GM19397 (cell line): ENCODE results near the gene KIF12.
"Not testable (repeated sequence)": the region's sequence is repeated elsewhere in the genome, so short reads cannot be mapped to it uniquely, and the experiment has no call there.

ENCODE experiments used
- ATAC-seq: cut with Tn5 transposase; IDR thresholded peaks from one replicate; pipeline ENCODE4 v1.9.1; 2021; ENCODE audit warnings: mild to moderate bottlenecking, moderate library complexity; ENCODE audit not compliant: unreplicated experiment

The KIF12 gene

DNA sequence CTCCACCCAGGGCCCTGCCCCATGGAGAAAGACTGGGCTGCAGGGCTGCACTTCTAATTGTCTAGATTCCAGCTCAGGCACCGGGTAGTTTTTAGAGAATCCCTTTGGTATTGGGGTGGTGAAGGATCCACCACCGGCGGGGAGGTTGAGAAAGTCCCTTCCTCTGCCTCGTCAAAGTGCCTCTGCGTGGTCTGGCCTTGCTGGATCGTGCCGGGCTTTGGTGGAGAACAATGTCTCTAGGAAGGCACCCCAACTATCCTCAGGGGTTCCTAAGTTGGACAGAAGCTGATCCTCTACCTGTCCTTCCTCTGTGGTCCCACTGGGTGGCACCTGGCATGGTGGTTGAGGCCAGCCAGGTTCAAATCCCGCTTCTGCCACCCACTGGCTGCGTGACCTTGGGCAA lies 13.7 kb downstream of the KIF12 start:
- ATAC-seq, result no peak

GRCh38 chr9:114084282-114085073 lies 14.6 kb downstream of the KIF12 start:
- no peak for ATAC-seq

GRCh38 chr9:114083666-114084065 lies 15.4 kb downstream of the KIF12 start:
- ATAC-seq, result no peak

DNA sequence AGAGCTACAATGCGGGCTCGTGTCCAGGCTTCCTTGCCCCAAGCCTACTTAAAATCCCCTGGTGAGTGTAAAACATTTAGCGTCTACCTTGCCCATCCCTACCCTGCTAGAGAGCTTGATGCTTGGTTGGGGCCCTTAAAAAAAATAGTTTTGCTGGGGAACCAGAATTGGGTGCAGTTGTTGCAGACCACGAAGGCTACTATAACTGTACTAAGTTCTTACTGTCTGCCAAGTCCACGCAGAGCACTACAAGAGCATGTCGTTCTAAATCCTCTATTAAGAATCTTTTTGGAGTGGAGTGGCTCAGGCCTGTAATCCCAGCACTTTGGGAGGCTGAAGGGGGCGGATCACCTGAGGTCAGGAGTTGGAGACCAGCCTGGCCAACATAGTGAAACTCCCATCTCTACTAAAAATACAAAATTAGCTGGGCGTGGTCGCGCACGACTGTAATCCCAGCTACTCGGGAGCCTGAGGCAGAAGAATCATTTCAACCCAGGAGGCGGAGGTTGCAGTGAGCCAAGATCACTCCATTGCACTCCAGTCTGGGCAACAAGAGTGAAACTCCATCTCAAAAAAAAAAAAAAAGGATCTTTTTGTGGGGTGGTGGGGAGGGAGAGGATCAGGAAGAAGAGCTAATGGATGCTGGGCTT lies 16.2 kb downstream of the KIF12 start:
- ATAC-seq, result not testable (repeated sequence)

DNA sequence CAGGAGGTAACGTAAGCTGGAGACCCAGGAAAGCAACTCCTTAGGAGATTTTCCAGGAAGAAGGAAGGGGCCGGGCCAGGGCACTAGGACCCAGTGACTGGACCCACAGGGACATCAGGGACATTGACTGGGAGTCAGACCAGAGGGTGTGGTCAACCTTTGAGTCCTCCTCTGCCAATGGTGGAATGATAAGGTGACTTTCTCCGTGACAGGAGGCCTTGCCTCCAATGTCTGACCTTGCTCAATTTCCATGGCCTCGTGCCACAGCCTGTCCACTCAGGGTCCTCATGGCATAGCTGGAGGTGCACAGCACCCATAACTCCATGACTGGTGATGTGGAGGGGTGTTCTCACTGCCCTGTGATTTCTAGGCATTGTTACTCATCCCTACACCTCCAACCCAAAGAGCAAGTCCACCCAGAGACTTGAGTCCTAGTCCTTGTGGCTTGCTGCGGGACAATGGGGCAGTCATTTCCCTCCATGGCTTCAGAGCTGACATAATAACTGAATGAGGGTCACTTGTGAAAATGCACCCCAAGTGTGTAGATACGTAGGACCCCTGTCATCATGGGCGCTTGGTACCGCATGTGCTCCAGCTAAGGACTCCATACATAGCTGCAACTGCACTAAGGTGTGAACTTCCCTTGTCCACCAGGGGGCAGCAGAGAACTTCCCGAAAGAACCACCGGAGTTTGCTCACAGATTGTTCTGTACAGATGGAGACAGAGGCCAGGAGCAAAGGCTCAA lies 16.9 kb downstream of the KIF12 start:
- no peak for ATAC-seq

DNA sequence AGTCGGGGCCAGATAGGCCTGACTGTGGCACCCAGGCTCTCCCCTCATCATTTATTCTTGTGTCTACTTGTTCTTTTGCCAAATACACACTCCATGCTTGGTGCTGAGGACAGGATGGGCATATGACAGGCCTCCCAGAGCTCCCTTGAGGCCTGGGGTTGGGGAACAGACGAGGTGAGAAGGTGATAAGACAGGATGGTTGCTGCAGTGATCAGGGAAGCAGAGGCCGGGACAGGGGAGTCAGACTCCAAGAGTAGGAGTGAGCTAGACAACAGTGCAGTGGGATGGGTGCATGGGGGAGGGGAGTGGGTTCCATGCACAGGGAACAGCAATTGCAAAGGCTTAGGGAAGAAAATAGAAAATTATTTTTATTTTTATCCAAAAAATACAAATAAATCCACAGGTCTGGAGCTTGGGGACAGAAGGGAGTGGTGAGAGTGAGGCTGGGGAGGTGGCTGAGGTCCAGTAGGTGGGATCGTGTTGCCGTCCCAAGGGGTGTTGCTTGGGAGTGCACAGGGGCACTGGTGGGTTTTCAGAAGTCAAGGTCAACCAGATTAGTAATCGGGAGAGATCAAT lies 17.6 kb downstream of the KIF12 start:
- ATAC-seq, result no peak

DNA sequence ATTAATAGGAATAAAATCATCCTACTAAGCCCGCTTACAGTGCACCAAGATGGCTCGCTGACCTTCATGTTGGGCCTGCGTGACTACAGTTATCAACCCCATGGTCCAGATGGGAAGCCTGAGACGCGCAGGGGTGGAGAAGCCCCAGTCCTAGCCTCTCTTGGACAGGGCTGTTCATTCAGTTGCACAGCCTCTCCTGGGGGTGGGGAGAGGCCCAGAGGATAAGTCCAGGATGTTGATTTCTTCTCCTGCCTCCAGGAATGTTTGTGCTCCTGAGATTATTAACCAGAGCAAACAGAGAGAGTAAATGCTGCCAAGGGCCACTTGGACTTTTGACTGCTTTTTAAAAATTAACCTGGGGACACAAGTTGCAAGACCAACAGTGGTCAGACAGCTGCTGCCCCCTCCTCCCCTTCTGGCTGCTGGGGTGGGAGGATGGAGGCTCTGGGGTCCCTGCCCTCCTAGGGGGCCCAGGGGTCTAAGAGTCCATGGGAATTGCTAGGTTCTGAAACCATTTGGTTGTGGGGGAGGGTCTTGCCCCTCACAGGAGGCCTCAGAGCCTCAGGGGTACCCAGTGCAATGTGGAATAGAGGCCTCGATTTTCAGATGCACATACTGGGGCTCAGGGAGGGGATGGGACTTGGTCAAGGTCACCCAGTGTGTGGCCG lies 18.2 kb downstream of the KIF12 start:
- ATAC-seq, result no peak

- no peak for ATAC-seq
Observed at GRCh38 chr9:114080195-114080772, 18.8 kb downstream of the KIF12 start.

DNA sequence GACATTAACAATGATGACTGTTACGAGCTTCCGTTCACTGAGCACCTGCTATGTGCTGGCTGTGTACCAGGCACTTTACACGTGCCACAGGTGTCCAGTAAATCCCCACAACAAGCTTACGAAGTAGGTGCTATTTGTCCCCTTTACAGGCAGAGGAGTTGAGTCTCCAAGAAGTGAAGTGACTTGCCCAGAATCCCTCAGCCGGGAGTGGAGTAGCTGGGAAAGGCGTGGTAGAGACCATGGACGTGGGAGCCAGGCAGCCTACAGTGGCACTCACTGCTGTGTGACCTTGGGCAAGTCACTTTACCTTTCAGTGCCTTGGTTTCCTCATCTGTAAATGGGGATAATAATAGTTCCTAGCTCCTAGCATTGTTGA lies 20.3 kb downstream of the KIF12 start:
- ATAC-seq, result no peak

- no peak for ATAC-seq
Observed at GRCh38 chr9:114078021-114078780, 20.9 kb downstream of the KIF12 start, which contains the start of gene AMBP. AMBP (minus strand) TSS chr9:114078300; CDS start chr9:114078209, 91 bp downstream.

- ATAC-seq, result no peak
Observed at GRCh38 chr9:114077162-114077837, 21.8 kb downstream of the KIF12 start.

DNA sequence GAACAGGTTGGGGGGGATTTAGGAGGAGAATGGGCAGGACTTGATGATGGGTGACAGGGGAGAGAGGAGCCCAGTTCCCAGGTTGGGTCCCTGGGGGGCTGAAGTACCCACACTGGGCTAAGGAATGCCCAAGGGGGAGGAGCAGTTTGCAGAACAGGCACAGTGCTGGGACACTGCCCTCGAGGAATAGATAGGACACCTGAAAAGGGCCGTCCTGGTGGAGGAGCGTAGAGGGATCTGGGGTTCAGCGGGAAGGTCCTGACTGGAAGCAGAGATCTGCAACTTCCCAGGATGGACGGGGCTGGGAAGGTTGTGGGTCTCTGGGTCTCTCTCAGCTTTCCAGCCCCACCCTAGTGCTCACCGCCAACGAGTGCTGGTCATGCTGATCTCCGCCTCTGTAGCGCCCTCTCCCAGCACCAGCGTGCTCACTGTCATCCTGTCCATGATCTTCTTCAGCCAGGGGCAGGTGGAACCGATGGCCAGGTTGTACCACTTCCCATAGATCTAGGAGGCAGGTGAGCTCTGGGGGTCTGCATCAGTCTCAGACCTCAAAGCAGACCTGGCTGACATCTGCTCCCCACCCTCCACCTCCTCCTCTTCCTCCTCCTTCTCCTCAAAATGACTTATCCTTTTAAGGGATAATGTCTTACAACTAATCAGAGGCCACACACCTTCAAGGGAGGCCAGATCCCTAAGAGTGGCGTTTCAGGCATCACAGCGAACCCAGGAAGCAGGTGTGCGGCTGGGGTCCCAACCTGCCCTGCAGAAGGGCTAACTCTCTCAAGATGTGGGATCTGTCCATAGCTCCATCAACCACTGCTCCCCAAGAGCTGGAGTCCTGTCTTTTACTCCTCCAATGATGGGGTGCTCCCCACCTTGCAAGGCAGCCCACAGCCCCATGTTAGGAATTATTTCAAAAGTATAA lies 22.6 kb downstream of the KIF12 start:
- ATAC-seq, result no peak

- ATAC-seq, result no peak
Observed at GRCh38 chr9:114075602-114076001, 23.5 kb downstream of the KIF12 start.

DNA sequence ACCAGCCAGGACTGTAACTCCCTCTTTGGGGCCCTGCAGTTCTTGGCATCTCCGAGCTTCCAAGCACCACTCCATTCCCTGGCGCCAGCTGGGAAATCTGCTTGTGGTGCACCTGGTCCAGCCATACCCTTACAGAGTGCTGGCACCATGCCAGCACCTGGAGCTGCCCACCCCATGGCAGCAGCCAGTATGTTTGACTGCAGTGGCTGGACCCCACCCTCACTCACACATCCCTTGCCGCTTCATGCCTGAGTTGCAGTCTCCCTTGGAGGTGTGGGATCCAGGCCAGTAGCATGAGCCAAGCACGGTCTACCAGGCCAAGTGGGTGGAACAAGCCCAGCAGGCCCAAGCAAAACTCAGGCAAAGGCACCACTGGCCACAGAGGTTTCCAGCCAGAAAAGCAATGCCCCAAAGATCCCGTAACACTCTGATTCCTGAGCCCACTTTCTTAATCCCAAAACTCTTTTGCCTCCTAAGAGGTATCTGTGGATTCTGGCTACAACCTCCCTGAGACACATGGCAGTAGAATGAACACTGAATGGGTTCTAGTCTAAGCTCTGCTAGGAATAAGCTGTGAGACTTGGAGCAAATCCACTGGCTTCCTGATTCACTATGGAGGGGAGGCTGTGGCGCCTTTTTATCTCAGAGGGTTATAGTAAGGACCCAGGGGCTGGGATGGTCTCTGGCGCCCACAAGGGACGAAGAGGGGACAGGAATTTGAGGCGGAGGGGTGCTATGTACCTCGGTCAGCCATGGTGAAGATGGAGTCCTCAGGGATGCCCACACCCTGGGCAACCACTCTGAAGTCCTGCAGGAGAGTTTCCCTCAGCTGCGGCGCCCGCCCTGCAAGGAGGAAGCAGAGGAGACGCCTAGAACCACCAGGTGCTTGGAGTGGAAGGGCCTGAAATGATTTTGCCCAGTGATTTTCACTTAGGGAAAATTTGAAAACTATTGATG lies 26.6 kb downstream of the KIF12 start:
- ATAC-seq, result no peak

GRCh38 chr9:114071197-114071795 lies 27.8 kb downstream of the KIF12 start:
- no peak for ATAC-seq
